ENCODE results near the gene CNTNAP5. TPM values are rescaled to one million over a fixed set of nuclear protein-coding genes. Genes with fewer than 3 reads are reported as not detected.

The CNTNAP5 gene
- total and polyA plus RNA-seq, 2 of the 4 experiments (the other 2 are of a cell fraction): not detected

- Histone ChIP-seq H3K56ac (ENCODE audit: extremely low read depth, insufficient read depth, low read length) (no peak overlapping the region), H2BK120ac (ENCODE audit: low read depth, low read length) (no peak overlapping the region), H3K4me1 (ENCODE audit: control insufficient read depth, insufficient read depth, low read length) (no peaks in the 10 kb centered on the region), H3K4me2 (ENCODE audit: low read depth, low read length) (no peak overlapping the region), H4K8ac (ENCODE audit: low read depth in 2 of 2, low read length in 2 of 2) (no peak overlapping the region), H4K91ac (ENCODE audit: insufficient read depth, low read depth, low read length) (no peak overlapping the region), H3K18ac (ENCODE audit: low read depth, low read length) (no peak overlapping the region), H4K20me1 (ENCODE audit: insufficient read depth, low read length) (no peaks in the 10 kb centered on the region), H3K79me1 (ENCODE audit: low read depth in 1 of 2, low read length in 2 of 2) (no peaks in the 10 kb centered on the region), H3K27ac (ENCODE audit: insufficient read depth, low read length) (no peak overlapping the region), H3K9me1 (ENCODE audit: insufficient read depth, low read length) (no peaks in the 10 kb centered on the region), H3K14ac (replicated peaks; ENCODE audit: low read depth, low read length) (no peak overlapping the region), H2AK5ac (ENCODE audit: low read depth, low read length) (no peak overlapping the region), H2BK15ac (ENCODE audit: low read depth, low read length) (no peak overlapping the region), H3K23ac (ENCODE audit: low read depth, low read length) (no peak overlapping the region), H2BK5ac (ENCODE audit: low read depth, low read length, poor library complexity, severe bottlenecking) (no peak overlapping the region), H2BK20ac (ENCODE audit: low read depth, low read length) (no peak overlapping the region), H3K9ac (ENCODE audit: low read depth, low read length) (no peak overlapping the region), H3K36me3 (ENCODE audit: control insufficient read depth, insufficient read depth, low read length) (no peaks in the 10 kb centered on the region), H2AK9ac (replicated peaks; ENCODE audit: low read depth, low read length, poor library complexity) (no peak overlapping the region), H3K4me3 (ENCODE audit: insufficient read depth, low read depth, low read length) (no peak overlapping the region), H3K4ac (ENCODE audit: low read depth, low read length) (no peak overlapping the region), H3K27me3 (ENCODE audit: control insufficient read depth, insufficient read depth, low read length) (no peaks in the 10 kb centered on the region), H4K5ac (ENCODE audit: low read depth, low read length) (no peak overlapping the region), H2AFZ (replicated peaks; ENCODE audit: low read length, poor library complexity) (no peak overlapping the region), H3K9me3 (ENCODE audit: control insufficient read depth, insufficient read depth, low read length) (peaks cover 5% of the 10 kb centered on the region)
- DNase-seq (peak; percentile 37), ATAC-seq (ENCODE audit: low read depth) (no peak)
- CTCF ChIA-PET: no interaction called here
- dilution Hi-C loops (cut with HindIII; ENCODE audit: low sequenced_read_pairs, unreplicated experiment) (no loop called here), intact Hi-C loops (cut with micrococcal nuclease) (no loop called here), in situ Hi-C loops (cut with MboI; ENCODE audit: low sequenced_read_pairs) (no loop called here)
- no CpG with 5 or more reads among the region's 6 CpGs for WGBS, 2 experiments (ENCODE audit: extremely low coverage in 2 of 2, insufficient read length in 1 of 2)
- TF ChIP-seq RCOR1 (IDR thresholded peaks at IDR 0.05; ENCODE audit: insufficient replicate concordance, low read length) (no peak), ELK1 (IDR thresholded peaks at IDR 0.05; ENCODE audit: borderline replicate concordance, low read depth, low read length) (no peak), RAD21 (IDR thresholded peaks at IDR 0.05; ENCODE audit: low read length) (no peak), BHLHE40 (IDR thresholded peaks at IDR 0.05; ENCODE audit: low read depth, low read length) (no peak), CTCF (conservative IDR thresholded peaks at IDR 0.05; ENCODE audit: low read depth, low read length) (no peak), POLR2A (IDR thresholded peaks at IDR 0.05; ENCODE audit: low read depth, low read length) (no peak), RFX5 (IDR thresholded peaks at IDR 0.05; ENCODE audit: low read depth, low read length) (no peak)
- BruUV-seq (replicated peaks): no TSS peak
- POLR2A ChIA-PET (ENCODE audit: unreplicated experiment): no interaction called here
Observed at GRCh38 chr2:124258140-124258880, 233.2 kb downstream of the CNTNAP5 start.

All from IMR-90 (cell line).